ENCODE data around the gene MICAL3. TPM values are rescaled to one million over a fixed set of nuclear protein-coding genes. Genes with fewer than 3 reads are reported as not detected.

MICAL3 gene
- total and polyA plus RNA-seq, 2 of the 8 experiments (the other 6 are each of a cell fraction or from before 2014, with no cell fraction given): 8.3 to 41.8 TPM

DNA sequence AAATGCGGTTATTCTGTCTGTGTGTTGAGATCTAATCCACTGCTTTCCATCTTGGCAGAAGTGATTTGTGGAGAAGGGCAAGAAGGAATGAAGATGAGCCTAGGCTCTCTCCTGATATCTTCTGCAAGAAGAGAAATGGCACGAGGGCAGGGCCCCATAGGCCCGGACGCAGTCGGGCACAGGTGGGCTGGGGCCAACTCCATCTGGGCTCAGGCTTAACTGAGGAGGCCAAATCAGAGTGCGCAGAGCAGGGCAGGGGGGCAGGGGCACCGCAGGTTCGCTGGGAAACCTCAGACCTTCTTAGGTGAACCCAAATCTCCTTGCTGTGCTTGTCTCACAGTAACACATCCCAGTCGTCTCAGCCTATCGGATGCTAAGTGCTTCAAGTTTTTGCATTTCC is 217.3 kb downstream of the MICAL3 start (continued):
- TF ChIP-seq CHD1 (IDR thresholded peaks at IDR 0.05; ENCODE audit: low read depth, low read length): no peak
- TF ChIP-seq SIRT6 (IDR thresholded peaks at IDR 0.05; ENCODE audit: low read length): no peak
- TF ChIP-seq TAF1 (IDR thresholded peaks at IDR 0.05; ENCODE audit: low read depth, low read length): no peak
